DND-41 (cell line): ENCODE data around the gene IL37.
A peak's percentile ranks its signal among the peaks of the same experiment; 100 is the strongest.

Source experiments
- ATAC-seq: fragments of 200-7000 bp; cut with Tn5 transposase; 3 replicates; pipeline ENCODE4 v1.9.1; 2021; ENCODE audit warnings: low read depth; ENCODE audit not compliant: insufficient read depth
- DNase-seq: peaks from one replicate; pipeline ENCODE4 v3.0.0-alpha.2; 2020
- H2AFZ ChIP-seq: 2 replicates; pipeline ENCODE4 v1.6.0; 2012; ENCODE audit warnings: low read depth, low read length
- H3K27ac ChIP-seq: 2 replicates; pipeline ENCODE4 v1.5.1; 2012; ENCODE audit warnings: low read length, inconsistent platforms
- H3K27me3 ChIP-seq: fragments of 200-600 bp; sonication (generic); 2 replicates; pipeline ENCODE4 v1.6.0; 2012; ENCODE audit warnings: low read length, mild to moderate bottlenecking, inconsistent platforms; ENCODE audit not compliant: insufficient read depth, poor library complexity
- H3K36me3 ChIP-seq: 2 replicates; pipeline ENCODE4 v1.5.1; 2012; ENCODE audit warnings: low read length, inconsistent platforms; ENCODE audit not compliant: insufficient read depth
- H3K4me1 ChIP-seq: 2 replicates; pipeline ENCODE4 v1.5.1; 2012; ENCODE audit warnings: mild to moderate bottlenecking, low read length; ENCODE audit not compliant: insufficient read depth
- H3K4me2 ChIP-seq: 2 replicates; pipeline ENCODE4 v1.6.0; 2012; ENCODE audit warnings: mild to moderate bottlenecking, moderate library complexity, low read length, inconsistent platforms; ENCODE audit not compliant: insufficient read depth
- H3K4me3 ChIP-seq, 2 experiments: fragments of 200-600 bp in 1 of 2; shearing (Covaris generic) in 1 of 2; 2 replicates each; pipeline ENCODE4 v1.5.1; 2012 to 2016; ENCODE audit warnings: inconsistent platforms in 2 of 2, low read length in 2 of 2, mild to moderate bottlenecking in 2 of 2, low read depth in 1 of 2, moderate library complexity in 1 of 2
- H3K79me2 ChIP-seq: 2 replicates; pipeline ENCODE4 v1.6.0; 2012; ENCODE audit warnings: low read length, inconsistent platforms; ENCODE audit not compliant: insufficient read depth
- H3K9ac ChIP-seq: 2 replicates; pipeline ENCODE4 v1.6.0; 2012; ENCODE audit warnings: low read depth, mild to moderate bottlenecking, inconsistent platforms, low read length, moderate library complexity
- H3K9me3 ChIP-seq: 2 replicates; pipeline ENCODE4 v1.5.1; 2012; ENCODE audit warnings: low read length, moderate library complexity, mild to moderate bottlenecking, inconsistent platforms; ENCODE audit not compliant: insufficient read depth, severe bottlenecking
- H4K20me1 ChIP-seq: 2 replicates; pipeline ENCODE4 v1.6.0; 2012; ENCODE audit warnings: low read length; ENCODE audit not compliant: insufficient read depth
- EZH2 ChIP-seq: IDR thresholded peaks from 3 replicates; pipeline ENCODE4 v1.6.1; 2012; ENCODE audit warnings: borderline replicate concordance, low read depth, mild to moderate bottlenecking, moderate library complexity, low read length, inconsistent platforms; ENCODE audit not compliant: severe bottlenecking
- TF ChIP-seq, protein P1 (sequence below): IDR thresholded peaks from 2 replicates; pipeline ENCODE4 v1.5.1; 2012; ENCODE audit warnings: borderline replicate concordance, low read length, moderate library complexity, mild to moderate bottlenecking; ENCODE audit not compliant: poor library complexity, severe bottlenecking; ENCODE audit errors: extremely low read depth

The IL37 gene

DNA sequence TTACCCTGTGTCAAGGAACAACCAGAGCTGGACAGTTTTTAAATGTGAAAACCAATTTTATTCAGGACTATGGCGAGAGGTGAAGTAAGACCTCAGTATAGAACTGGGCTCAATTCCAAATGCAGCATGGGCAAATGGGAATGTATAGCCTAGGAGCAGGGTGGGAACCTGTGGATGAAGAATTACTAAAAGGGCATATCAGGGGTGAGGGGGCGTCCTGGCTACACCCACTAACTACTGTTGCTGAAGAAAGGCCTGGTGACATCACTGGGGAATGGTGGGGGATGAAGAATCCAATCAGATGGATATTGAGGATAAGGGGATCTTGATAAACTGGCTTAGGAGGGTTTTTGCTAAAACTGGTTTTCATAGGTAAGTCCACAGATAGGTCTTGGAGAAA lies 27.3 kb upstream of the IL37 start:
- Histone ChIP-seq H3K4me3 (no peak overlapping the region), H3K9me3 (no peaks in the 10 kb centered on the region), H3K36me3 (no peaks in the 10 kb centered on the region), H3K9ac (no peak overlapping the region), H3K79me2 (no peaks in the 10 kb centered on the region), H4K20me1 (no peaks in the 10 kb centered on the region), H3K4me1 (no peaks in the 10 kb centered on the region), H3K27ac (no peak overlapping the region), H3K4me2 (no peak overlapping the region), H3K27me3 (peaks cover 4% of the 10 kb centered on the region), H2AFZ (no peak overlapping the region)
- TF ChIP-seq EZH2: no peak
- TF ChIP-seq, protein P1, sequence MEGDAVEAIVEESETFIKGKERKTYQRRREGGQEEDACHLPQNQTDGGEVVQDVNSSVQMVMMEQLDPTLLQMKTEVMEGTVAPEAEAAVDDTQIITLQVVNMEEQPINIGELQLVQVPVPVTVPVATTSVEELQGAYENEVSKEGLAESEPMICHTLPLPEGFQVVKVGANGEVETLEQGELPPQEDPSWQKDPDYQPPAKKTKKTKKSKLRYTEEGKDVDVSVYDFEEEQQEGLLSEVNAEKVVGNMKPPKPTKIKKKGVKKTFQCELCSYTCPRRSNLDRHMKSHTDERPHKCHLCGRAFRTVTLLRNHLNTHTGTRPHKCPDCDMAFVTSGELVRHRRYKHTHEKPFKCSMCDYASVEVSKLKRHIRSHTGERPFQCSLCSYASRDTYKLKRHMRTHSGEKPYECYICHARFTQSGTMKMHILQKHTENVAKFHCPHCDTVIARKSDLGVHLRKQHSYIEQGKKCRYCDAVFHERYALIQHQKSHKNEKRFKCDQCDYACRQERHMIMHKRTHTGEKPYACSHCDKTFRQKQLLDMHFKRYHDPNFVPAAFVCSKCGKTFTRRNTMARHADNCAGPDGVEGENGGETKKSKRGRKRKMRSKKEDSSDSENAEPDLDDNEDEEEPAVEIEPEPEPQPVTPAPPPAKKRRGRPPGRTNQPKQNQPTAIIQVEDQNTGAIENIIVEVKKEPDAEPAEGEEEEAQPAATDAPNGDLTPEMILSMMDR: no peak
- DNase-seq: no peak
- no peak for ATAC-seq

DNA sequence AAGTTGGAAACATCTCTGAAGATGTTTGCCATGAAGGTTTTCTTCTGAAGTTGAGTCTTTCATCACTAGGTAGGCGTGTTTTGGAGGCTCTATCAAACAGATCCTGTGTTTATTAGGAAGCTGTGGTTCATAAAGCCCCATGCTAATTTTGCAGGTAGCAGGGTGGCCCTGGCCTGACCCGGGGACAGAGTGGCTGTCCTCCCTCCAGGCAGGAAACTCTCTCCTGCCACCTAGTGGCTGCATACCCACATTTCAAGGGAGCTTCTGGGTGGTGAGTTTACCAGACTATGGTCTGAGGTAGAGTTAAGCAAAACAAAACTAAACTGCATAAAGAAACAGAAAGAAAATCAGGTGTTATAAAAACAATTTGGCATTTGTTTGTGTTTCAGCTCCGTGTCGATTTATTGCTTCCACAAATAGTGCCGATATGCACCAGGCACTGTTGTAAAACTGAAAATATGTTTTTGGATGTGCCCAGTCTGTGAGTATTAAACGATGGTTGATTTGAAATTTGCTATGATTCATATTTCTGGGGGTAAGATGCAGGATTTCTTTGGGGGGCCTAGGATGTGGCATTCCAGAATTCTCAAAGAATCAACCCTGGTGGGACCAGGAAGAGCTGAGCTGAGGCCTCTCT lies 26.0 kb upstream of the IL37 start:
- Histone ChIP-seq H3K4me1 (no peaks in the 10 kb centered on the region), H3K27ac (no peak overlapping the region), H2AFZ (no peak overlapping the region), H3K4me2 (no peak overlapping the region), H3K9ac (no peak overlapping the region), H3K4me3 (no peak overlapping the region), H3K9me3 (no peaks in the 10 kb centered on the region), H3K27me3 (peaks cover 4% of the 10 kb centered on the region), H3K79me2 (no peaks in the 10 kb centered on the region), H3K36me3 (no peaks in the 10 kb centered on the region), H4K20me1 (no peaks in the 10 kb centered on the region)
- DNase-seq (peak; percentile 10), ATAC-seq (no peak)
- TF ChIP-seq, protein P1: peak; percentile 65
- no peak for TF ChIP-seq EZH2

DNA sequence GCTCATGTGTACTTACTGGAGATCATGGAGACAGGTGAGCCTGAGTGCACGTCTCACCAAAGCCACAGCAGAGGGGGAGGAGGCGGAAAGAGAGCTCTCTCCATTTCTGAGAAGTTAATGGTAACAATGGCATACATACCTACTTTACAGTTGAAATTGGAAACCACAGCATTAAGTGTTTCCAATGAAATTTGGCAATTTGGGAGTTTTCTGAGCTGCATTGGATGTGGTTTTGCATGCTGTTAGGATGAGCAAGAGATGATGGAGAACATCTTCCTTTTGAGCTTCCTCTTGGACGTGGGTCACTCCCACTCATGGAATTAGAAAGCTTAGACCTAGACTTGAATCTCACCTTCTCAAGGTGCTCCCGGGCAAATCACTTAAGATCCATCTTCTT lies 25.5 kb upstream of the IL37 start:
- no peak for TF ChIP-seq EZH2
- TF ChIP-seq, protein P1: no peak
- Histone ChIP-seq H3K4me3 (no peak overlapping the region), H3K79me2 (no peaks in the 10 kb centered on the region), H2AFZ (no peak overlapping the region), H3K9me3 (no peaks in the 10 kb centered on the region), H4K20me1 (no peaks in the 10 kb centered on the region), H3K27ac (no peak overlapping the region), H3K4me1 (no peaks in the 10 kb centered on the region), H3K27me3 (peaks cover 4% of the 10 kb centered on the region), H3K36me3 (no peaks in the 10 kb centered on the region), H3K4me2 (no peak overlapping the region), H3K9ac (no peak overlapping the region)
- ATAC-seq (no peak), DNase-seq (no peak)

DNA sequence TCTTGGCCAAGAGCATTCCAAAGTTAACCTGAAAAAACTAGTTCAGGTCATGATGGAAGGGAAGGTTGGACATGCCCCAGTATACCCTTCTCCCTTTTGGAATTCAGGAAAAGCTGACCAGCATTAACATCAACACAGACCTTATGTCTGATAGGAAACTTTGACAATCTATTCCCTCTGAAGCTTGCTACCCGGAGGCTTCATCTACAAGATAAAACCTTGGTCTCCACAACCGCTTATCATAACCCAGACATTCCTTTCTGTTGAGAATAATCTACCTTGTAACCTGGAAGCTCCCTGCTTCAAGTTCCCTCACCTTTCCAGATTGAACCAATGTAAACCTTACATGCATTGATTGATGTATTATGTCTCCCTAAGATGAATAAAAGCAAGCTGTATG lies 24.7 kb upstream of the IL37 start:
- no peak for DNase-seq
- H3K9me3 ChIP-seq: no peaks in the 10 kb centered on the region
- peaks cover 4% of the 10 kb centered on the region for H3K27me3 ChIP-seq
- no peaks in the 10 kb centered on the region for H3K4me1 ChIP-seq
- H3K9ac ChIP-seq: no peak overlapping the region
- no peaks in the 10 kb centered on the region for H3K36me3 ChIP-seq
- H4K20me1 ChIP-seq: no peaks in the 10 kb centered on the region
- no peak overlapping the region for H3K27ac ChIP-seq
- TF ChIP-seq, protein P1: no peak
- no peak for TF ChIP-seq EZH2
- no peak overlapping the region for H3K4me3 ChIP-seq
- H3K4me2 ChIP-seq: no peak overlapping the region
- H3K79me2 ChIP-seq: no peaks in the 10 kb centered on the region
- ATAC-seq: no peak
- H2AFZ ChIP-seq: no peak overlapping the region
